DMS 273 treated with DMSO at 0.1 percent for 48 hours (cell line): ENCODE results near the gene PRR23E.

Experiments used
- DNase-seq: peaks from one replicate; lab custom pipeline; 2025; lab: John Stamatoyannopoulos, UW

The PRR23E gene

GRCh38 chr3:127192576-127193232, at the start of gene PRR23E:
TSS of gene PRR23E (plus strand) at chr3:127193131. CDS start at chr3:127196686, 3,555 bp downstream.
- no peak for DNase-seq

GRCh38 chr3:127143172-127143571, 49.8 kb upstream of the PRR23E start:
- DNase-seq: no peak

- no peak for DNase-seq
These were observed 48.3 kb upstream of the PRR23E start for GRCh38 chr3:127144631-127145030.

- DNase-seq: no peak
These were observed 47.7 kb upstream of the PRR23E start for GRCh38 chr3:127145266-127145665.

GRCh38 chr3:127147291-127147885, 45.5 kb upstream of the PRR23E start:
- no peak for DNase-seq

GRCh38 chr3:127149621-127150310, 43.2 kb upstream of the PRR23E start:
- DNase-seq: no peak

- peak; percentile 12 for DNase-seq
These were observed 42.2 kb upstream of the PRR23E start for GRCh38 chr3:127150513-127151250.

- no peak for DNase-seq
These were observed 41.7 kb upstream of the PRR23E start for GRCh38 chr3:127151251-127151564.

- DNase-seq: no peak
These were observed 40.8 kb upstream of the PRR23E start for GRCh38 chr3:127151992-127152650.

- peak; percentile 18 for DNase-seq
These were observed 40.0 kb upstream of the PRR23E start for GRCh38 chr3:127152684-127153505.

- no peak for DNase-seq
These were observed 39.5 kb upstream of the PRR23E start for GRCh38 chr3:127153506-127153815.

GRCh38 chr3:127156338-127157050, 36.4 kb upstream of the PRR23E start:
- no peak for DNase-seq

- peak; percentile 34 for DNase-seq
These were observed 35.6 kb upstream of the PRR23E start for GRCh38 chr3:127157171-127157828.

GRCh38 chr3:127158614-127159229, 34.2 kb upstream of the PRR23E start:
- DNase-seq: no peak

- no peak for DNase-seq
These were observed 33.4 kb upstream of the PRR23E start for GRCh38 chr3:127159543-127159942.

GRCh38 chr3:127161236-127161635, 31.7 kb upstream of the PRR23E start:
- DNase-seq: no peak

GRCh38 chr3:127161973-127162579, 30.9 kb upstream of the PRR23E start:
- no peak for DNase-seq

- DNase-seq: no peak
These were observed 29.8 kb upstream of the PRR23E start for GRCh38 chr3:127162947-127163645.

GRCh38 chr3:127164615-127165014, 28.3 kb upstream of the PRR23E start:
- DNase-seq: no peak
